ENCODE measurements around the gene F2R.

DNA sequence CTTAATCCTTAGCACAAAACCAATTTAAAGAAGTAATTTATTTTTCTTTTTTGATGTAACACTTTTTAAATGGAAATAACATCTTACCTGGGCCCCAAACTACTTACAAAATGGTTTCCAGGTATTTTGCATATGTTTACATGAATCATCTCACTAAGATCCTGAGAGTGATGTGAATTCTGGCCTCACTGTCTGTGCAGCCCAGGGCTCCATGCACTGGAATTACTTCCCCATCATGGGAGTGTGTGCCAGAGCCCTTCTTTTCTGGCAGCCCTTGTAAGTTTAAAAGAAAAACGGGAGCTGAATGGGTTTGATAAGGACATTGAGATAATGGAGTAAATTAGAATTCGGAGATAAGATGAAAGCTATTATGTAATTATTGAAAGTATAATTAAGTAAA is 12.2 kb upstream of the F2R start:
- no peak for TF ChIP-seq ZNF274 (IDR thresholded peaks at IDR 0.05; ENCODE audit: low read depth, low read length)
- no peak for TF ChIP-seq YY1 (IDR thresholded peaks at IDR 0.05; ENCODE audit: insufficient read depth, insufficient read length)
- TF ChIP-seq SUZ12 (IDR thresholded peaks at IDR 0.05; ENCODE audit: extremely low read depth, insufficient read depth, insufficient read length) = no peak
